WTC11 (cell line): ENCODE measurements around the gene RPS21.

Experiments
- ATF2 ChIP-seq: sonication (generic); formaldehyde crosslinking; IDR thresholded peaks from 2 replicates; pipeline ENCODE4 v1.8.1; 2022; ENCODE audit warnings: low read depth, missing genetic modification reagents, borderline replicate concordance
- CBFB ChIP-seq: sonication (generic); formaldehyde crosslinking; IDR thresholded peaks from 2 replicates; pipeline ENCODE4 v1.8.1; 2022; ENCODE audit warnings: mild to moderate bottlenecking, low read depth, missing genetic modification reagents
- CREB1 ChIP-seq: sonication (generic); formaldehyde crosslinking; IDR thresholded peaks from 2 replicates; pipeline ENCODE4 v1.8.0; 2023; ENCODE audit warnings: mild to moderate bottlenecking, missing genetic modification reagents
- CTCF ChIP-seq: fragments of 200-600 bp; IDR thresholded peaks from 2 replicates; pipeline ENCODE4 v1.8.0; 2022; ENCODE audit warnings: antibody characterized with exemption
- ERG ChIP-seq: fragments of 250-450 bp; sonication (Bioruptor Pico); IDR thresholded peaks from 2 replicates; pipeline ENCODE4 v1.8.0; 2021; ENCODE audit warnings: mild to moderate bottlenecking
- FOXK1 ChIP-seq: sonication (generic); formaldehyde crosslinking; IDR thresholded peaks from 2 replicates; pipeline ENCODE4 v1.8.0; 2022; ENCODE audit warnings: mild to moderate bottlenecking, moderate library complexity, missing genetic modification reagents
- FOXP1 ChIP-seq: sonication (generic); formaldehyde crosslinking; IDR thresholded peaks from 2 replicates; pipeline ENCODE4 v1.8.0; 2022; ENCODE audit warnings: missing genetic modification reagents, mild to moderate bottlenecking, moderate library complexity, borderline replicate concordance
- SP1 ChIP-seq: sonication (generic); formaldehyde crosslinking; conservative IDR thresholded peaks from 2 replicates; pipeline ENCODE4 v1.8.1; 2022; ENCODE audit warnings: missing genetic modification reagents
- USF2 ChIP-seq: sonication (generic); formaldehyde crosslinking; IDR thresholded peaks from 2 replicates; pipeline ENCODE4 v1.8.1; 2023; ENCODE audit warnings: mild to moderate bottlenecking, missing genetic modification reagents, moderate library complexity
- ZNF121 ChIP-seq: sonication (generic); formaldehyde crosslinking; IDR thresholded peaks from 2 replicates; pipeline ENCODE4 v1.8.0; 2023; ENCODE audit warnings: missing genetic modification reagents

- TF ChIP-seq CTCF (peak; percentile 47), CREB1 (CRISPR knock-in tag) (no peak), CBFB (no peak), USF2 (no peak), ERG (CRISPR knock-in tag) (no peak), FOXP1 (CRISPR knock-in tag) (no peak), FOXK1 (CRISPR knock-in tag) (no peak), SP1 (CRISPR knock-in tag) (peak; percentile 29; the same call in 1 of the 2 replicates), ATF2 (no peak), ZNF121 (no peak)
These were observed 17.7 kb upstream of the RPS21 start for GRCh38 chr20:62368976-62369814.
